HCT116 (cell line): ENCODE measurements around the gene ZBED1. TPM values are rescaled to one million over a fixed set of nuclear protein-coding genes. Genes with fewer than 3 reads are reported as not detected.

ENCODE experiments used
- ATAC-seq: fragments of 200-7000 bp; cut with Tn5 transposase; 2 replicates; pipeline ENCODE4 v1.9.1; 2020; ENCODE audit warnings: mild to moderate bottlenecking, moderate library complexity
- BruUV-seq: library from RNA; stranded (reverse); fragments of 400-500 nt; replicated peaks from 2 replicates; lab custom pipeline; 2021; lab: Mats Ljungman, UMichigan
- CTCF ChIA-PET: fragments of 300-600 bp; sonication (Branson Sonifier 250); formaldehyde crosslinking; loops from one replicate; lab custom pipeline; 2021; ENCODE audit warnings: antibody characterized with exemption; lab: Charles Lee
- POLR2A ChIA-PET: fragments of 300-600, 350-600 bp; sonication (Branson Sonifier 250); formaldehyde crosslinking; loops from one replicate; lab custom pipeline; 2021; ENCODE audit warnings: antibody characterized with exemption; lab: Charles Lee
- RAD21 ChIA-PET, 2 experiments: fragments of 300-600 bp; sonication (Branson Sonifier 250); formaldehyde crosslinking; loops; one replicate each; lab custom pipeline; 2023; ENCODE audit warnings: low total read pairs in 2 of 2; ENCODE audit not compliant: uncharacterized antibody in 2 of 2, unreplicated experiment in 2 of 2, low non-redundant PET in 1 of 2; lab: Charles Lee
- DNase-seq: peaks from one replicate; pipeline ENCODE4 v3.0.0-alpha.2; 2010; ENCODE audit warnings: low read depth, low spot score
- H2AFZ ChIP-seq: fragments of 200-600 bp; shearing (Covaris generic), sonication (generic); 2 replicates; pipeline ENCODE4 v1.6.1; 2017; ENCODE audit warnings: low read depth, mixed run types, mixed read lengths, antibody characterized with exemption, low read length; ENCODE audit not compliant: poor library complexity, severe bottlenecking
- H3K27ac ChIP-seq: 2 replicates; pipeline ENCODE4 v1.5.1; 2012; ENCODE audit warnings: low read depth, low read length
- H3K27me3 ChIP-seq: fragments of 200-600 bp; sonication (generic); 2 replicates; pipeline ENCODE4 v1.6.1; 2016; ENCODE audit warnings: mixed run types, low read length, mixed read lengths; ENCODE audit not compliant: insufficient read depth
- H3K36me3 ChIP-seq, 2 experiments: fragments of 200-500 bp in 1 of 2; fragments of 200-600 bp in 1 of 2; sonication (Bioruptor generic) in 1 of 2; sonication (generic) in 1 of 2; 2 replicates each; pipeline versions ENCODE4 v1.5.1 to v1.6.1; 2014 to 2016; ENCODE audit warnings: low read length in 2 of 2, inconsistent platforms in 1 of 2, mixed read lengths in 1 of 2, mixed run types in 1 of 2; ENCODE audit not compliant: insufficient read depth in 2 of 2, control insufficient read depth in 1 of 2
- H3K4me1 ChIP-seq, 2 experiments: fragments of 200-600 bp in 1 of 2; sonication (generic) in 1 of 2; 2 replicates each; pipeline versions ENCODE4 v1.5.1 to v1.6.1; 2012 to 2017; ENCODE audit warnings: low read length in 2 of 2, inconsistent platforms in 1 of 2, mild to moderate bottlenecking in 1 of 2, mixed read lengths in 1 of 2, mixed run types in 1 of 2, moderate library complexity in 1 of 2; ENCODE audit not compliant: insufficient read depth in 2 of 2, control insufficient read depth in 1 of 2
- H3K4me2 ChIP-seq: fragments of 200-600 bp; sonication (generic); 2 replicates; pipeline ENCODE4 v1.6.1; 2017; ENCODE audit warnings: mixed run types, low read length, mixed read lengths
- H3K4me3 ChIP-seq, 2 experiments: fragments of 200-600 bp in 1 of 2; sonication (generic) in 1 of 2; replicated peaks in 1 of 2; 2 replicates each; pipeline ENCODE4 v1.5.1; 2011 to 2016; ENCODE audit warnings: low read length in 2 of 2, control low read depth in 1 of 2, low read depth in 1 of 2, mild to moderate bottlenecking in 1 of 2, mixed read lengths in 1 of 2, mixed run types in 1 of 2
- H3K79me2 ChIP-seq: fragments of 200-600 bp; sonication (generic); 2 replicates; pipeline ENCODE4 v1.6.1; 2017; ENCODE audit warnings: mild to moderate bottlenecking, mixed run types, low read length, moderate library complexity, mixed read lengths; ENCODE audit not compliant: insufficient read depth
- H3K9ac ChIP-seq: fragments of 200-600 bp; sonication (generic); 2 replicates; pipeline ENCODE4 v1.6.1; 2016; ENCODE audit warnings: low read length, mixed read lengths
- H3K9me2 ChIP-seq: fragments of 200-600 bp; sonication (generic), shearing (Covaris generic); 2 replicates; pipeline ENCODE4 v1.6.1; 2017; ENCODE audit warnings: mixed run types, mild to moderate bottlenecking, moderate library complexity; ENCODE audit not compliant: insufficient read depth
- H3K9me3 ChIP-seq, 2 experiments: fragments of 200-500 bp in 1 of 2; fragments of 200-600 bp in 1 of 2; sonication (Bioruptor generic) in 1 of 2; sonication (generic) in 1 of 2; 2 replicates each; pipeline ENCODE4 v1.6.1; 2014 to 2017; ENCODE audit warnings: low read length in 2 of 2, mixed read lengths in 2 of 2, inconsistent platforms in 1 of 2, low read depth in 1 of 2, mild to moderate bottlenecking in 1 of 2, mixed run types in 1 of 2, moderate library complexity in 1 of 2; ENCODE audit not compliant: control insufficient read depth in 1 of 2, insufficient read depth in 1 of 2
- H4K20me1 ChIP-seq: fragments of 200-600 bp; sonication (generic), shearing (Covaris generic); 2 replicates; pipeline ENCODE4 v1.6.1; 2017; ENCODE audit warnings: mixed run types, mild to moderate bottlenecking, moderate library complexity; ENCODE audit not compliant: insufficient read depth
- ATF3 ChIP-seq: IDR thresholded peaks from 2 replicates; pipeline ENCODE4 v1.6.1; 2012
- CBX3 ChIP-seq: IDR thresholded peaks from 2 replicates; pipeline ENCODE4 v1.6.1; 2012; ENCODE audit warnings: low read depth
- EGR1 ChIP-seq: IDR thresholded peaks from 2 replicates; pipeline ENCODE4 v1.6.1; 2012; ENCODE audit warnings: low read depth
- ELF1 ChIP-seq: IDR thresholded peaks from 2 replicates; pipeline ENCODE4 v1.6.1; 2012; ENCODE audit warnings: low read depth, borderline replicate concordance
- EZH2 ChIP-seq: fragments of 200-600 bp; sonication (generic); IDR thresholded peaks from 2 replicates; pipeline ENCODE4 v1.6.1; 2017; ENCODE audit warnings: antibody characterized with exemption, mixed run types
- EZH2phosphoT487 ChIP-seq: fragments of 200-600 bp; IDR thresholded peaks from 2 replicates; pipeline ENCODE4 v1.6.1; 2018; ENCODE audit warnings: antibody characterized with exemption, borderline replicate concordance
- FOSL1 ChIP-seq: IDR thresholded peaks from 2 replicates; pipeline ENCODE4 v1.6.1; 2012; ENCODE audit warnings: low read depth
- JUND ChIP-seq: IDR thresholded peaks from 2 replicates; pipeline ENCODE4 v1.6.1; 2012
- POLR2A ChIP-seq: IDR thresholded peaks from 2 replicates; pipeline ENCODE4 v1.7.0; 2011; ENCODE audit warnings: borderline replicate concordance; ENCODE audit not compliant: insufficient read depth, insufficient read length; ENCODE audit errors: extremely low read depth
- RAD21 ChIP-seq: IDR thresholded peaks from 2 replicates; pipeline ENCODE4 v1.6.1; 2012; ENCODE audit warnings: low read depth, mild to moderate bottlenecking
- SIN3A ChIP-seq: IDR thresholded peaks from 2 replicates; pipeline ENCODE4 v1.6.1; 2012; ENCODE audit warnings: low read depth
- SP1 ChIP-seq: IDR thresholded peaks from 2 replicates; pipeline ENCODE4 v1.6.1; 2012; ENCODE audit warnings: low read depth
- SRF ChIP-seq: IDR thresholded peaks from 2 replicates; pipeline ENCODE4 v1.6.1; 2012; ENCODE audit warnings: low read depth
- TCF7L2 ChIP-seq: IDR thresholded peaks from 2 replicates; pipeline ENCODE4 v1.7.0; 2011; ENCODE audit warnings: borderline replicate concordance, inconsistent platforms; ENCODE audit not compliant: insufficient read depth, insufficient read length; ENCODE audit errors: extremely low read depth
- YY1 ChIP-seq: IDR thresholded peaks from 2 replicates; pipeline ENCODE4 v1.6.1; 2011; ENCODE audit warnings: low read length, low read depth, moderate library complexity, mild to moderate bottlenecking; ENCODE audit not compliant: insufficient replicate concordance; ENCODE audit errors: extremely low read depth
- intact Hi-C: fragments of 100-400 bp; cut with micrococcal nuclease; formaldehyde crosslinking; loops from 2 replicates; pipeline ENCODE4 v1.10.0; 2022
- total RNA-seq: library from RNA; stranded (reverse); gene quantifications from one replicate; pipeline ENCODE4 v1.2.1, GENCODE V29; 2021; ENCODE audit not compliant: unreplicated experiment
- TF ChIP-seq, protein P1 (sequence below): IDR thresholded peaks from 2 replicates; pipeline ENCODE4 v1.6.1; 2012
- TF ChIP-seq, protein P2 (sequence below): IDR thresholded peaks from 2 replicates; pipeline ENCODE4 v1.6.1; 2012; ENCODE audit warnings: low read depth
- TF ChIP-seq, protein P3 (sequence below), 3 experiments: fragments of 200-600 bp in 1 of 3; sonication (generic) in 1 of 3; IDR thresholded peaks in 2 of 3; conservative IDR thresholded peaks in 1 of 3; 2 replicates each; pipeline ENCODE4 v1.5.1; 2012 to 2017; ENCODE audit warnings: low read depth in 2 of 3, low read length in 2 of 3, antibody characterized with exemption in 1 of 3, borderline replicate concordance in 1 of 3, control low read depth in 1 of 3, mild to moderate bottlenecking in 1 of 3, mixed read lengths in 1 of 3, mixed run types in 1 of 3, moderate library complexity in 1 of 3; ENCODE audit not compliant: insufficient read depth in 1 of 3
- TF ChIP-seq, protein P4 (sequence below): IDR thresholded peaks from 2 replicates; pipeline ENCODE4 v1.6.1; 2011; ENCODE audit warnings: mild to moderate bottlenecking, low read length, moderate library complexity; ENCODE audit not compliant: insufficient replicate concordance; ENCODE audit errors: extremely low read depth

ZBED1 gene
- total RNA-seq, 1 experiment from 2014 or later = 21.0 TPM

- ChIA-PET RAD21 (no interaction called here), POLR2A (no interaction called here)
- Histone ChIP-seq H4K20me1 (no peaks in the 10 kb centered on the region), H3K4me3 (no peak overlapping the region), H3K36me3 (no peaks in the 10 kb centered on the region; a peak in 1 of 4 replicates), H3K79me2 (peaks cover 45% of the 10 kb centered on the region)
- intact Hi-C loops = no loop called here
- TF ChIP-seq ATF3 (no peak), CBX3 (no peak), EZH2 (no peak), EGR1 (no peak), RAD21 (no peak), SRF (no peak), YY1 (no peak), POLR2A (no peak), FOSL1 (no peak), JUND (no peak), TCF7L2 (no peak), SIN3A (no peak), EZH2phosphoT487 (no peak), SP1 (no peak), ELF1 (no peak)
- TF ChIP-seq, protein P1, sequence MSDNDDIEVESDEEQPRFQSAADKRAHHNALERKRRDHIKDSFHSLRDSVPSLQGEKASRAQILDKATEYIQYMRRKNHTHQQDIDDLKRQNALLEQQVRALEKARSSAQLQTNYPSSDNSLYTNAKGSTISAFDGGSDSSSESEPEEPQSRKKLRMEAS = no peak
- TF ChIP-seq, protein P2, sequence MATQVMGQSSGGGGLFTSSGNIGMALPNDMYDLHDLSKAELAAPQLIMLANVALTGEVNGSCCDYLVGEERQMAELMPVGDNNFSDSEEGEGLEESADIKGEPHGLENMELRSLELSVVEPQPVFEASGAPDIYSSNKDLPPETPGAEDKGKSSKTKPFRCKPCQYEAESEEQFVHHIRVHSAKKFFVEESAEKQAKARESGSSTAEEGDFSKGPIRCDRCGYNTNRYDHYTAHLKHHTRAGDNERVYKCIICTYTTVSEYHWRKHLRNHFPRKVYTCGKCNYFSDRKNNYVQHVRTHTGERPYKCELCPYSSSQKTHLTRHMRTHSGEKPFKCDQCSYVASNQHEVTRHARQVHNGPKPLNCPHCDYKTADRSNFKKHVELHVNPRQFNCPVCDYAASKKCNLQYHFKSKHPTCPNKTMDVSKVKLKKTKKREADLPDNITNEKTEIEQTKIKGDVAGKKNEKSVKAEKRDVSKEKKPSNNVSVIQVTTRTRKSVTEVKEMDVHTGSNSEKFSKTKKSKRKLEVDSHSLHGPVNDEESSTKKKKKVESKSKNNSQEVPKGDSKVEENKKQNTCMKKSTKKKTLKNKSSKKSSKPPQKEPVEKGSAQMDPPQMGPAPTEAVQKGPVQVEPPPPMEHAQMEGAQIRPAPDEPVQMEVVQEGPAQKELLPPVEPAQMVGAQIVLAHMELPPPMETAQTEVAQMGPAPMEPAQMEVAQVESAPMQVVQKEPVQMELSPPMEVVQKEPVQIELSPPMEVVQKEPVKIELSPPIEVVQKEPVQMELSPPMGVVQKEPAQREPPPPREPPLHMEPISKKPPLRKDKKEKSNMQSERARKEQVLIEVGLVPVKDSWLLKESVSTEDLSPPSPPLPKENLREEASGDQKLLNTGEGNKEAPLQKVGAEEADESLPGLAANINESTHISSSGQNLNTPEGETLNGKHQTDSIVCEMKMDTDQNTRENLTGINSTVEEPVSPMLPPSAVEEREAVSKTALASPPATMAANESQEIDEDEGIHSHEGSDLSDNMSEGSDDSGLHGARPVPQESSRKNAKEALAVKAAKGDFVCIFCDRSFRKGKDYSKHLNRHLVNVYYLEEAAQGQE = no peak
- TF ChIP-seq, protein P3, sequence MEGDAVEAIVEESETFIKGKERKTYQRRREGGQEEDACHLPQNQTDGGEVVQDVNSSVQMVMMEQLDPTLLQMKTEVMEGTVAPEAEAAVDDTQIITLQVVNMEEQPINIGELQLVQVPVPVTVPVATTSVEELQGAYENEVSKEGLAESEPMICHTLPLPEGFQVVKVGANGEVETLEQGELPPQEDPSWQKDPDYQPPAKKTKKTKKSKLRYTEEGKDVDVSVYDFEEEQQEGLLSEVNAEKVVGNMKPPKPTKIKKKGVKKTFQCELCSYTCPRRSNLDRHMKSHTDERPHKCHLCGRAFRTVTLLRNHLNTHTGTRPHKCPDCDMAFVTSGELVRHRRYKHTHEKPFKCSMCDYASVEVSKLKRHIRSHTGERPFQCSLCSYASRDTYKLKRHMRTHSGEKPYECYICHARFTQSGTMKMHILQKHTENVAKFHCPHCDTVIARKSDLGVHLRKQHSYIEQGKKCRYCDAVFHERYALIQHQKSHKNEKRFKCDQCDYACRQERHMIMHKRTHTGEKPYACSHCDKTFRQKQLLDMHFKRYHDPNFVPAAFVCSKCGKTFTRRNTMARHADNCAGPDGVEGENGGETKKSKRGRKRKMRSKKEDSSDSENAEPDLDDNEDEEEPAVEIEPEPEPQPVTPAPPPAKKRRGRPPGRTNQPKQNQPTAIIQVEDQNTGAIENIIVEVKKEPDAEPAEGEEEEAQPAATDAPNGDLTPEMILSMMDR (IDR thresholded peaks at IDR 0.05 in 2 of 3, conservative IDR thresholded peaks at IDR 0.05 in 1 of 3; ENCODE audit: borderline replicate concordance in 1 of 3, insufficient read depth in 1 of 3, low read depth in 2 of 3, low read length in 2 of 3) = no peak
- TF ChIP-seq, protein P4, sequence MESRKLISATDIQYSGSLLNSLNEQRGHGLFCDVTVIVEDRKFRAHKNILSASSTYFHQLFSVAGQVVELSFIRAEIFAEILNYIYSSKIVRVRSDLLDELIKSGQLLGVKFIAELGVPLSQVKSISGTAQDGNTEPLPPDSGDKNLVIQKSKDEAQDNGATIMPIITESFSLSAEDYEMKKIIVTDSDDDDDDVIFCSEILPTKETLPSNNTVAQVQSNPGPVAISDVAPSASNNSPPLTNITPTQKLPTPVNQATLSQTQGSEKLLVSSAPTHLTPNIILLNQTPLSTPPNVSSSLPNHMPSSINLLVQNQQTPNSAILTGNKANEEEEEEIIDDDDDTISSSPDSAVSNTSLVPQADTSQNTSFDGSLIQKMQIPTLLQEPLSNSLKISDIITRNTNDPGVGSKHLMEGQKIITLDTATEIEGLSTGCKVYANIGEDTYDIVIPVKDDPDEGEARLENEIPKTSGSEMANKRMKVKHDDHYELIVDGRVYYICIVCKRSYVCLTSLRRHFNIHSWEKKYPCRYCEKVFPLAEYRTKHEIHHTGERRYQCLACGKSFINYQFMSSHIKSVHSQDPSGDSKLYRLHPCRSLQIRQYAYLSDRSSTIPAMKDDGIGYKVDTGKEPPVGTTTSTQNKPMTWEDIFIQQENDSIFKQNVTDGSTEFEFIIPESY = no peak
- TF ChIP-seq, all 23 proteins: peak for 0
- Histone ChIP-seq H3K27ac (no peak overlapping the region), H3K4me2 (no peak overlapping the region), H3K9me2 (no peaks in the 10 kb centered on the region), H3K9me3 (no peaks in the 10 kb centered on the region), H3K27me3 (no peaks in the 10 kb centered on the region), H2AFZ (no peak overlapping the region), H3K9ac (no peak overlapping the region), H3K4me1 (no peaks in the 10 kb centered on the region)
- DNase-seq (no peak), ATAC-seq (no peak)
- CTCF ChIA-PET = no interaction called here
- no TSS peak for BruUV-seq
These were observed 8.1 kb downstream of the ZBED1 start for GRCh38 chrX:2492531-2493218.
